ENCODE data around the gene TUBB2A. TPM values are rescaled to one million over a fixed set of nuclear protein-coding genes. Genes with fewer than 3 reads are reported as not detected.
A peak's percentile ranks its signal among the peaks of the same experiment; 100 is the strongest.

TUBB2A gene
- total and polyA plus RNA-seq, 2 of the 13 experiments (the other 11 are each of a cell fraction or from before 2014, with no cell fraction given) = 35.3 to 106 TPM

- POLR2A ChIA-PET = no interaction called here
- Histone ChIP-seq H3K4me3 (replicated peaks in 1 of 3; ENCODE audit: insufficient read depth in 1 of 3, low read depth in 2 of 3, low read length in 3 of 3) (no peak overlapping the region), H3K4me2 (ENCODE audit: low read depth, low read length) (no peak overlapping the region), H3K4me1 (ENCODE audit: insufficient read depth, low read length) (peaks cover 15% of the 10 kb centered on the region), H4K20me1 (ENCODE audit: insufficient read depth, low read length) (no peaks in the 10 kb centered on the region), H3K27ac (ENCODE audit: extremely low read length, insufficient read depth, low read length) (no peak overlapping the region), H3K9me3 (ENCODE audit: low read length) (no peaks in the 10 kb centered on the region), H3K27me3 (ENCODE audit: control insufficient read depth in 1 of 2, insufficient read depth in 2 of 2, low read length in 2 of 2) (no peaks in the 10 kb centered on the region), H3K36me3 (replicated peaks in 1 of 2; ENCODE audit: control insufficient read depth in 1 of 2, insufficient read depth in 2 of 2, low read length in 2 of 2) (peaks cover 11 to 31% of the 10 kb centered on the region in 2 experiments), H3K9ac (ENCODE audit: insufficient read depth, low read depth, low read length) (no peak overlapping the region), H3K79me2 (ENCODE audit: insufficient read depth, low read length) (no peaks in the 10 kb centered on the region), H2AFZ (ENCODE audit: low read length) (no peak overlapping the region)
- intact Hi-C loops (cut with micrococcal nuclease; ENCODE audit: unreplicated experiment) (no loop called here), in situ Hi-C loops (cut with HindIII; ENCODE audit: extremely low pct_ligation_motif_present, low pct_unique_long_range_greater_than_20kb) (no loop called here)
- WGBS (ENCODE audit: low lambda C conversion rate) = 84% methylated on average over 8 of the region's 8 CpGs
- 0 out of 2 replicates have a peak, but pooled peaks have one; percentile 31 for TF ChIP-seq BORCS8-MEF2B (CRISPR knock-in tag; IDR thresholded peaks at IDR 0.05)
- TF ChIP-seq MLXIP (CRISPR knock-in tag; IDR thresholded peaks at IDR 0.05; ENCODE audit: borderline replicate concordance) = no peak
- TF ChIP-seq ZNF687 (CRISPR knock-in tag; IDR thresholded peaks at IDR 0.05) = 0 out of 2 replicates have a peak, but pooled peaks have one; percentile 10
- no peak for TF ChIP-seq RBM39 (IDR thresholded peaks at IDR 0.05; ENCODE audit: low read depth, low read length, poor library complexity, severe bottlenecking)
- DNase-seq (ENCODE audit: low spot score) = no peak
- CTCF ChIA-PET (ENCODE audit: low intra/inter-chr PET ratio, low total read pairs) = no interaction called here
- no peak for FAIRE-seq
- peak; percentile 26; the same call in 2 of the 3 replicates for ATAC-seq
- no TSS peak for BruUV-seq (replicated peaks)
These were observed 12.8 kb downstream of the TUBB2A start for GRCh38 chr6:3144571-3144970.

Measured in HepG2 (cell line).